CD4-positive, alpha-beta T cell treated with Interleukin-21 for 1 hour (primary cell): ENCODE data around the gene TOM1L2.

Experiments used
- DNase-seq: peaks from one replicate; pipeline ENCODE4 v3.0.0-alpha.2; 2020

Gene TOM1L2

GRCh38 chr17:17892731-17893130 lies 79.5 kb downstream of the TOM1L2 start:
- no peak for DNase-seq

GRCh38 chr17:17892009-17892408 lies 80.2 kb downstream of the TOM1L2 start:
- no peak for DNase-seq

GRCh38 chr17:17890773-17891759 lies 81.1 kb downstream of the TOM1L2 start:
- peak; percentile 54 for DNase-seq

- DNase-seq = no peak
These were observed 82.3 kb downstream of the TOM1L2 start for GRCh38 chr17:17889922-17890321.

- no peak for DNase-seq
These were observed 83.4 kb downstream of the TOM1L2 start for GRCh38 chr17:17888821-17889220.

- no peak for DNase-seq
These were observed 83.8 kb downstream of the TOM1L2 start for GRCh38 chr17:17888371-17888770.

GRCh38 chr17:17887752-17888304 lies 84.4 kb downstream of the TOM1L2 start:
- DNase-seq = no peak

GRCh38 chr17:17886726-17887125 lies 85.5 kb downstream of the TOM1L2 start:
- no peak for DNase-seq

GRCh38 chr17:17886226-17886625 lies 86.0 kb downstream of the TOM1L2 start:
- no peak for DNase-seq

- no peak for DNase-seq
These were observed 87.5 kb downstream of the TOM1L2 start for GRCh38 chr17:17884391-17885357.

GRCh38 chr17:17883801-17884200 lies 88.4 kb downstream of the TOM1L2 start:
- no peak for DNase-seq

GRCh38 chr17:17882082-17882581 lies 90.1 kb downstream of the TOM1L2 start:
- no peak for DNase-seq

GRCh38 chr17:17880577-17881196 lies 91.5 kb downstream of the TOM1L2 start:
- DNase-seq = no peak

- no peak for DNase-seq
These were observed 94.5 kb downstream of the TOM1L2 start for GRCh38 chr17:17877529-17878358.

GRCh38 chr17:17876959-17877528 lies 95.2 kb downstream of the TOM1L2 start:
- no peak for DNase-seq

GRCh38 chr17:17874478-17874877 lies 97.7 kb downstream of the TOM1L2 start:
- no peak for DNase-seq

GRCh38 chr17:17873450-17873991 lies 98.7 kb downstream of the TOM1L2 start:
- DNase-seq = no peak

GRCh38 chr17:17872547-17873345 lies 99.5 kb downstream of the TOM1L2 start:
- no peak for DNase-seq

GRCh38 chr17:17871913-17872312 lies 100.3 kb downstream of the TOM1L2 start:
- no peak for DNase-seq

- DNase-seq = no peak
These were observed 102.0 kb downstream of the TOM1L2 start for GRCh38 chr17:17870247-17870646.
